ENCODE results near the gene COMMD8. TPM values are rescaled to one million over a fixed set of nuclear protein-coding genes. Genes with fewer than 3 reads are reported as not detected.

Gene COMMD8
- total RNA-seq, 2 experiments from 2014 or later: 30.2 to 30.4 TPM

GRCh38 chr4:47471064-47471463 is 7.6 kb upstream of the COMMD8 start:
- Mint-ChIP-seq H3K36me3 (ENCODE audit: low read depth) (no peaks in the 10 kb centered on the region), H3K4me1 (ENCODE audit: low read depth) (no peaks in the 10 kb centered on the region), H3K9me3 (ENCODE audit: insufficient read depth) (no peaks in the 10 kb centered on the region), H3K27ac (no peak overlapping the region), H3K4me3 (no peak overlapping the region), H3K27me3 (ENCODE audit: low read depth) (peaks cover 7% of the 10 kb centered on the region)
- DNase-seq: no peak
- ATAC-seq: no peak
- ChIA-PET CTCF (interaction anchor here (0.9 to 1.8 kb wide), 4 partner anchors 10 to 66 kb away, joined by 3 to 5 read pairs (median 3); no protein-coding TSS in a partner anchor), POLR2A (no interaction called here)

DNA sequence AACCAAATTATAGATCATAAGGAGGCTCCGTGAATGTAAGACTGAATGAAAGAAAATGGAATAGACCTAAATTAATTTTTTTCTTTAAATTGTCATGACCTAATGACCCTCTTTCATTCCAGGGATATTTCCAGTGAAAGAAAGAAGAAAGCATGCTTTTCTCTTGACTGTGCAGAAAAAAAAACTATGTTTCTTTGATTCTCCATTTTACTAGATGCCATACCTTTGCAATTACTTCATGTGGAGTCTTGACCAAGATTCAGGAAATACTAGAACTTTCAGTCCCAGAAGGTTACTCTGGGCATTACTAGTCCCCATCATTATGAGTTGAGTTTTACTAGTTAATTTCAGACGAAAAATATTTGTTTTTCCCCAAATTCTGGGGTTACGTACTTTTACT is 6.4 kb upstream of the COMMD8 start:
- ChIA-PET POLR2A (no interaction called here), CTCF (interaction anchor here (1.5 to 1.8 kb wide), 2 partner anchors 11 to 20 kb away, joined by 3 to 5 read pairs; no protein-coding TSS in a partner anchor)
- peaks cover 7% of the 10 kb centered on the region for H3K27me3 Mint-ChIP-seq (ENCODE audit: low read depth)
- no peak overlapping the region for H3K4me3 Mint-ChIP-seq
- no peaks in the 10 kb centered on the region for H3K4me1 Mint-ChIP-seq (ENCODE audit: low read depth)
- DNase-seq: no peak
- no peaks in the 10 kb centered on the region for H3K36me3 Mint-ChIP-seq (ENCODE audit: low read depth)
- H3K27ac Mint-ChIP-seq: no peak overlapping the region
- no peaks in the 10 kb centered on the region for H3K9me3 Mint-ChIP-seq (ENCODE audit: insufficient read depth)
- ATAC-seq: no peak

GRCh38 chr4:47468706-47469365 is 5.3 kb upstream of the COMMD8 start:
- Mint-ChIP-seq H3K4me3 (no peak overlapping the region), H3K27ac (no peak overlapping the region), H3K27me3 (ENCODE audit: low read depth) (peaks cover 4% of the 10 kb centered on the region), H3K36me3 (ENCODE audit: low read depth) (no peaks in the 10 kb centered on the region), H3K4me1 (ENCODE audit: low read depth) (peaks cover 1% of the 10 kb centered on the region), H3K9me3 (ENCODE audit: insufficient read depth) (no peaks in the 10 kb centered on the region)
- POLR2A ChIA-PET: no interaction called here
- CTCF ChIA-PET: interaction anchor here (1.8 kb wide), 1 partner anchor 12 kb away, joined by 5 read pairs; no protein-coding TSS in a partner anchor
- ATAC-seq: no peak
- no peak for DNase-seq

DNA sequence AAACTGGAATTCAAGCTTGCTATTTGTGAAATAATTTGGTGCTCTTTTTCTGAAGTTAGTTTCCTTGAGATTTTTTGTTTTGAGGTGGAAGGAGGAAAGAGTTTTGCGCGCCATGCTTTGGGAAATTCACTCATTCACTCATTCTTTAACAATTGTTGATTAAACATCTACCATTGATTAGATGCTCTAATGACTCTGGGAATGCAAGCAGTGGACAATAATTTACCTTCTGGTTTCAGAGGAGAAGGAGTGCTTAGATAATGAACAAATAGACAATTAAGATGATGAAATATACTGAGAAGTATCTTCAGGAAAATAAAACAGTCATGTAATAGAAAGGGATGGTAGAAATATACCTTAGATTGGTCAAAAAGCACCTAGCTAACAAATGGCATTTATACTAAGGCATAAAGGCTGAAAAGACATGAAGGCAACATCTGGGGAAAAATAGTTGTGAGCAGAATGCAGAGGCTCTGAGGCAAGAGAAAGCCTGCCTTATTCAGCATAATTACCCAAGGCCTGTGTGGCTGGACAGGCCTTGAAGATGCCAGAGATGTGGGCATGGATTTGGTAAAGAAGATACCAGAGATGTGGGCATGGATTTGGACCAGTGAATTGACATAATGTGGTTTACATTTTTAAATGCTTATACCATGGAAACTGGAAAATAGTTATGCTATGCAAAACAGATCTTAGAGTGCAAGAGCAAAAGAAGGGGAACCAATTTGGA is 2.7 kb upstream of the COMMD8 start:
- Mint-ChIP-seq H3K4me3 (no peak overlapping the region), H3K4me1 (ENCODE audit: low read depth) (peaks cover 22% of the 10 kb centered on the region), H3K9me3 (ENCODE audit: insufficient read depth) (no peaks in the 10 kb centered on the region), H3K36me3 (ENCODE audit: low read depth) (peaks cover 6% of the 10 kb centered on the region), H3K27me3 (ENCODE audit: low read depth) (peaks cover 2% of the 10 kb centered on the region), H3K27ac (no peak overlapping the region)
- ATAC-seq (no peak), DNase-seq (no peak)
- CTCF ChIA-PET: interaction anchor here (0.9 to 3.9 kb wide), 4 partner anchors 11 to 98 kb away, joined by 3 to 35 read pairs (median 4); no protein-coding TSS in a partner anchor
- POLR2A ChIA-PET: no interaction called here

DNA sequence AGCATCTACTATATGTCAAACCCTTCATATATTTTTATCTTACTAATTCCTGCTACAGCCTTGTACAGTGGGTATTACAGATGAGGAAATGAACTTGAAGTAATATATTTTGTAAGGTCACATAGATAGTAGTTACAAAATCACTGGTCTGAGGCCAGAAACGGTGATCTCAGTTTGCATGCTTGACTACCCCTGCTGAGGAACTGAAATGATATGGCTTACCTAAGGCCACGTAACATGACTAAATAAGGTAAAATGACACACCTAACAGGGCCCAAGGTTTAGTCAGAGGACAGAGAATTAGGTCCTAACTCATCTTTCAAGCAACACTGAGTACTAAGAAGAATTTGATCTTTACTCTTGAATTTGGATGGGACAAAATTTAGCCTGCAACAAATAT is 1.5 kb upstream of the COMMD8 start:
- Mint-ChIP-seq H3K27me3 (ENCODE audit: low read depth) (peaks cover 2% of the 10 kb centered on the region), H3K4me3 (no peak overlapping the region), H3K4me1 (ENCODE audit: low read depth) (peaks cover 27% of the 10 kb centered on the region), H3K9me3 (ENCODE audit: insufficient read depth) (no peaks in the 10 kb centered on the region), H3K27ac (no peak overlapping the region), H3K36me3 (ENCODE audit: low read depth) (peaks cover 6% of the 10 kb centered on the region)
- POLR2A ChIA-PET: no interaction called here
- CTCF ChIA-PET: interaction anchor here (0.9 to 3.9 kb wide), 4 partner anchors 12 to 99 kb away, joined by 3 to 35 read pairs (median 4); no protein-coding TSS in a partner anchor
- no peak for ATAC-seq
- DNase-seq: no peak

GRCh38 chr4:47462799-47463234 is 685 bp downstream of the COMMD8 start:
- H3K27me3 Mint-ChIP-seq (ENCODE audit: low read depth): no peaks in the 10 kb centered on the region
- peak overlapping the region; percentile 80 for H3K27ac Mint-ChIP-seq
- peak; percentile 9 for ATAC-seq
- ChIA-PET POLR2A (interaction anchor here (1.1 to 1.9 kb wide), 2 partner anchors 22 to 69 kb away, joined by 5 to 6 read pairs; partner anchors contain the start of gene ATP10D), CTCF (interaction anchor here (1.0 to 3.9 kb wide), 15 partner anchors 10 to 105 kb away, joined by 3 to 35 read pairs (median 4); partner anchors contain the start of gene ATP10D)
- peak overlapping the region; percentile 87 for H3K4me3 Mint-ChIP-seq
- H3K9me3 Mint-ChIP-seq (ENCODE audit: insufficient read depth): no peaks in the 10 kb centered on the region
- H3K36me3 Mint-ChIP-seq (ENCODE audit: low read depth): peaks cover 18% of the 10 kb centered on the region
- DNase-seq: peak; percentile 31
- peaks cover 27% of the 10 kb centered on the region for H3K4me1 Mint-ChIP-seq (ENCODE audit: low read depth)

DNA sequence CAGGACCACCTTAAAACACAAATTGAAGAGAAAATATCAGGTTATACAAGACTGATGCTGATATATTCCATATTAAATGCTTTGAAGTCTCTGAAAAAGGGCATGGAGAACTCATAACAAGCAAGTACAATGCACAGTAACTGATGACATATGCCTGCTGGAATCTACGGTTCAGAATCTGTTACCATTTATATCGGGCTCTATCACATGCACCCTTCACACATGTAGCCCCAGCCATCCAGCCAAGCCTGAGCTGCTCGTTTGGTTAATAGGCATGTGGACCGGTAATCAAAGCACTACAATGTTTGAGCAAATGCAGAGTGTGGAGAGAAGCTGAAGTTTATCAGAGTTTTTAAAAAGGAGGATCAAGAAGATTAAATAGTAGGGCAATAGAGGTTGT is 11.8 kb downstream of the COMMD8 start:
- ChIA-PET POLR2A (no interaction called here), CTCF (interaction anchor here (0.9 kb wide), 1 partner anchor 12 kb away, joined by 3 read pairs; the partner anchor contains the start of gene COMMD8)
- Mint-ChIP-seq H3K27me3 (ENCODE audit: low read depth) (no peaks in the 10 kb centered on the region), H3K36me3 (ENCODE audit: low read depth) (peaks cover 22% of the 10 kb centered on the region), H3K27ac (no peak overlapping the region), H3K4me3 (no peak overlapping the region), H3K4me1 (ENCODE audit: low read depth) (no peaks in the 10 kb centered on the region), H3K9me3 (ENCODE audit: insufficient read depth) (no peaks in the 10 kb centered on the region)
- DNase-seq (no peak), ATAC-seq (no peak)

- Mint-ChIP-seq H3K27me3 (ENCODE audit: low read depth) (no peaks in the 10 kb centered on the region), H3K36me3 (ENCODE audit: low read depth) (peaks cover 3% of the 10 kb centered on the region), H3K9me3 (ENCODE audit: insufficient read depth) (no peaks in the 10 kb centered on the region), H3K27ac (no peak overlapping the region), H3K4me3 (no peak overlapping the region), H3K4me1 (ENCODE audit: low read depth) (peaks cover 9% of the 10 kb centered on the region)
- no peak for DNase-seq
- ChIA-PET CTCF (no interaction called here), POLR2A (no interaction called here)
- ATAC-seq: no peak
Observed at GRCh38 chr4:47444031-47444430, 19.5 kb downstream of the COMMD8 start.

GRCh38 chr4:47442980-47443379 is 20.5 kb downstream of the COMMD8 start:
- no peak for DNase-seq

GRCh38 chr4:47434931-47435330 is 28.6 kb downstream of the COMMD8 start:
- no peak overlapping the region for H3K27ac Mint-ChIP-seq
- H3K4me1 Mint-ChIP-seq (ENCODE audit: low read depth): no peaks in the 10 kb centered on the region
- CTCF ChIA-PET: no interaction called here
- no peak overlapping the region for H3K4me3 Mint-ChIP-seq
- no peak for ATAC-seq
- peaks cover 15% of the 10 kb centered on the region for H3K27me3 Mint-ChIP-seq (ENCODE audit: low read depth)
- H3K9me3 Mint-ChIP-seq (ENCODE audit: insufficient read depth): no peaks in the 10 kb centered on the region
- no peaks in the 10 kb centered on the region for H3K36me3 Mint-ChIP-seq (ENCODE audit: low read depth)
- POLR2A ChIA-PET: no interaction called here
- no peak for DNase-seq

More at GRCh38 chr4:47442980-47443379, 20.5 kb downstream of the COMMD8 start:
- ATAC-seq: no peak
- ChIA-PET CTCF (no interaction called here), POLR2A (no interaction called here)
- no peak overlapping the region for H3K4me3 Mint-ChIP-seq
- H3K9me3 Mint-ChIP-seq (ENCODE audit: insufficient read depth): no peaks in the 10 kb centered on the region
- H3K4me1 Mint-ChIP-seq (ENCODE audit: low read depth): peaks cover 9% of the 10 kb centered on the region
- H3K27ac Mint-ChIP-seq: no peak overlapping the region
- no peaks in the 10 kb centered on the region for H3K27me3 Mint-ChIP-seq (ENCODE audit: low read depth)
- no peaks in the 10 kb centered on the region for H3K36me3 Mint-ChIP-seq (ENCODE audit: low read depth)

DNA sequence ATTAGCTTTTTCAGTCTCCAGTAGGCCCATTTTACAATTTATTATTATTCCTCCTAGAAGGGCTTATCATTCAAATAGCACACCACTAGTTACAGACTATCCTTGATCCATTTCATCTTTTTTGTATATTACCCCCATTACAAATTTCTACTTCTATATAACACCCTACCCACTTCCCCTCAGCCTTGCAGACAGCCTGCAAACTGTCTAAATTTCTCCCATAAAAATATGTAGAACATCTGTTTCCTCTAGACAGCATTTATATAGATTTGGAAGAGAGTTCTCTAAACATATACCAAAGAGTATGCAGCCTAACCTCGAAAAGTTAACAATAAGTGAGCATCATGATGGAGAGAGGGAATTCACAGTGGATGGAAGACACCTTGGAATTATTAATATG is 30.8 kb downstream of the COMMD8 start:
- ATAC-seq (no peak), DNase-seq (no peak)
- H3K27me3 Mint-ChIP-seq (ENCODE audit: low read depth): peaks cover 17% of the 10 kb centered on the region
- H3K27ac Mint-ChIP-seq: no peak overlapping the region
- no peaks in the 10 kb centered on the region for H3K9me3 Mint-ChIP-seq (ENCODE audit: insufficient read depth)
- H3K4me3 Mint-ChIP-seq: no peak overlapping the region
- H3K36me3 Mint-ChIP-seq (ENCODE audit: low read depth): no peaks in the 10 kb centered on the region
- CTCF ChIA-PET: no interaction called here
- POLR2A ChIA-PET: no interaction called here
- H3K4me1 Mint-ChIP-seq (ENCODE audit: low read depth): no peaks in the 10 kb centered on the region

- CTCF ChIA-PET: no interaction called here
- no peaks in the 10 kb centered on the region for H3K36me3 Mint-ChIP-seq (ENCODE audit: low read depth)
- DNase-seq (no peak), ATAC-seq (no peak)
- no peak overlapping the region for H3K4me3 Mint-ChIP-seq
- no peaks in the 10 kb centered on the region for H3K4me1 Mint-ChIP-seq (ENCODE audit: low read depth)
- no peak overlapping the region for H3K27ac Mint-ChIP-seq
- H3K9me3 Mint-ChIP-seq (ENCODE audit: insufficient read depth): no peaks in the 10 kb centered on the region
- H3K27me3 Mint-ChIP-seq (ENCODE audit: low read depth): peaks cover 13% of the 10 kb centered on the region
- POLR2A ChIA-PET: no interaction called here
Observed at GRCh38 chr4:47427935-47428334, 35.6 kb downstream of the COMMD8 start.

Measured in activated CD8-positive, alpha-beta T cell treated with anti-CD3 and anti-CD28 coated beads, Interleukin-2, amount 10 ng/mL, durations not matched to agents 7 days and 5 days (primary cell).